CD4-positive, alpha-beta T cell treated with Interleukin-4 for 4 hours (primary cell): ENCODE data around the gene PSAP.

Source experiments
- DNase-seq: peaks from one replicate; pipeline ENCODE4 v3.0.0-alpha.2; 2020

Gene PSAP

DNA sequence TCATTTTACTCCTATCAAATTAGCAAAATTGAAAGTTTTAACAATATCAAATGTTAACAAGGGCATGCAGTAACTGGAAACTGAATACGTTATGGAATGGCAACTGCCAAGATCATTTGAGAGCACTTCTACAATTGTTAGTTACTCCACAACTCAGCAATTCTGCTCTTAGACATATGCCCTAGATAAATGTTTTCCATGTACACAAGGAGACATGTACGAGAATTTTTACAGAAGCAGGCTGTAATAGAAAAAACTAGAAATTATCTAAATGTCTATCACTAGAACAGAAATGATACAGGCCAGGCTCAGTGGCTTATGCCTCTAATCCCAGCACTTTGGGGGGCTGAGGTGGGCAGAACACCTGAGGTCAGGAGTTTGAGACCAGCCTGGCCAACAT lies 7.0 kb downstream of the PSAP start:
- DNase-seq: no peak

- no peak for DNase-seq
These were observed 8.0 kb downstream of the PSAP start for GRCh38 chr10:71842856-71843686.

DNA sequence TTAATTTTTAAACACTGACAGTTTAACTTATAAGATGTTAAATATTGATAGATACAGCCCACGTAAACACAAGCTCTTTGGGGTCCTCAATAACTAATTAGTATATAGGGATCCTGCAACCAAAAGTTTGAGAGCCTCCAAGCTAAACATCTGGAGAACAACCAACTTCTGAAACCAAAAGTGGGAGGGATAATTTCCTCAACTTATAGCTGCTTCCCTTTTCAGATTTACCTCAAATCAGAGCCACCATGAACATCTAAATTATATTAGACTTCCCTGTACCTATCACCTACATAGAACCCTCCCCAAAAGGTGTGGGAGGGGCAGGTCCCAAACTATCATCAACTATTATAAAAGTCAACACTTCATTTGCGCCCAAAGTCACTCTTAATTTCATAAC lies 8.6 kb downstream of the PSAP start:
- no peak for DNase-seq

GRCh38 chr10:71840958-71841335 lies 10.1 kb downstream of the PSAP start:
- DNase-seq: no peak

DNA sequence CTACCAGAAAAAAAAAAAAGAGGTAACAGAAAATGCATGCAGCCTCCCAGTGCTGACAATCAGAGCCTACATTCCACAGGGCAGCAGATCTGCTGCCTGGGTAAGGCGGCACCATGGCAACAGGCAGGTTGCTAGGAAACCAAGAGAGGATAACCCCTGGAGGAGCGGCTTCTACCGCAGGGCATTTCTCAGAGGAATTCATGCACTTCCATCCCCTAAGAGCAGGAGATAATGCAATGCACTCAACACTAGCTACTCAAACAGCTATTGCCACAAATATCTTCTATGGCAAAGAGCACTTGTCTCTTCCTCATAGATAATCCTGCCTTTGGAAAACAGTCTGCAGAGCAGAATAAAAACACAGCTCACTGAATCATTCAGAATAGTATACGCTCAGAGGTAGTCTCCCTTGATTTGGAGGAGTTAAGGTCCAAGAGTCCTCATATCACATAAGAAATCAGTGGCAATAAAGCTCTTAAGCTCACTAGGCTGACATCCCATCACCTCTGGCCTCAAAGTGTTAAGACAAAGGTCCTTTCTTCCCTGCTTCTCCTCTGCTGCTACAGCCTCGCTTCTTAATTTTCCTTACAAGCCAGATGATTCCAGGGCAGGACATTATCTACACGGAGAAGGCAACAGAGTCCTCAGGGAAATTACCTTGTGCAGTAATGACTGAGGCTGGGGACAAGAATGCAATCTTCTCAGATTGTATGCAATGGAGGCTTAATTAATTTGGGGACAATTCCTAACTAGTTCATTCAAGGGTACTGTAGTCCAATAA lies 10.7 kb downstream of the PSAP start:
- no peak for DNase-seq

GRCh38 chr10:71838264-71839211 lies 12.5 kb downstream of the PSAP start:
- DNase-seq: no peak

DNA sequence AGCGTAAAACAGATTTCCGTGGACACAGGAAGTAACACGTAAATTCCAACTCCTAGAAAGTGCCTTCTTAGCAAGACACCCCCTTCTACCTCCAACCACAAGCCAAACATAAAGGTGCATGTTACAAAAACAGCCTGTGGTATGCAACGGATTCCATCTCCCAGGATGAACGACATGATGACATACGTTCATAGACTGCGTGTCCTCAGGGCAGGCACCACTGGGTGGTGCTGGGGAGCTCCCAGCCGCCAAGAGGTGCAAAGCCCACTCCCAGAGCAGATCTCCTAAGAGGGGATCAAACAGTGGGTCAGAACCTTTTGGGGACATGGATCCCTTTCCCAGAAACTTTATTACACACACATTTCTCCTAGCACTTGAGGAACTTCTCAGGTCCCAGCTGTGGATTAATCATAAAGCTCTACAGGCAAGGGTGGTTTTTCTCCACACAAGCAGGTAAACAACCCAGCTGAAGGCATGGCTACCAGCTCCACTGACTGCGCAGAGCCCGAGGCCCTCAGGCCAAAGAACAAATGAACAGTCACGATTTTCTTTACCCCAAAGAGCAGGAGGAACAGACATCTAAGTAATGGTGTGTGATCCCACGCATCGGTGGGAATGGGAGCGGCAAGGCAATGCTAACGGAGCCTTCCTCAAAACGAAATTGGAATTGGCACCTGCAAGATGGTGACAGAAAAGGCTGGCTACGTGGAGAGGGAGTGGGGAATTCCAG lies 13.8 kb downstream of the PSAP start:
- no peak for DNase-seq

DNA sequence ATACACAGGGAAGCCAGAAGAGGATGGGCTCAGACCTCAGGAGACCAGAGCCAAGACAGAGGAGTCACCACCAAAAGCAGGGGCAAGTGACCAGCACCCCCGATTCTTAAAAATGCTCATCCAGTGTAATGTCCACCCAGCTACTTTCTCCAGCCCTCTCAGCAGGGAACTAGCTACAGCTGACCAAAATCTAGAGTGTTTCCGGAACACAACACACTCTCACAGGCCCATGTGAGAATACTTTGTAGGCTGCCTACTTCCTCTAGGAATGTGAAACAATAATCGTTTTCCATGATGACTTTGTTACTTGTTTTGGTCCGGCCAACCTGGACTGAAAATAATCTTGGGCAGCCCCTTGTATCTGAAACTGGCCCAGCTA lies 14.5 kb downstream of the PSAP start:
- no peak for DNase-seq

- DNase-seq: no peak
These were observed 15.1 kb downstream of the PSAP start for GRCh38 chr10:71835671-71836595.

- DNase-seq: no peak
These were observed 16.7 kb downstream of the PSAP start for GRCh38 chr10:71834343-71834674.

GRCh38 chr10:71833451-71834342 lies 17.4 kb downstream of the PSAP start:
- no peak for DNase-seq

DNA sequence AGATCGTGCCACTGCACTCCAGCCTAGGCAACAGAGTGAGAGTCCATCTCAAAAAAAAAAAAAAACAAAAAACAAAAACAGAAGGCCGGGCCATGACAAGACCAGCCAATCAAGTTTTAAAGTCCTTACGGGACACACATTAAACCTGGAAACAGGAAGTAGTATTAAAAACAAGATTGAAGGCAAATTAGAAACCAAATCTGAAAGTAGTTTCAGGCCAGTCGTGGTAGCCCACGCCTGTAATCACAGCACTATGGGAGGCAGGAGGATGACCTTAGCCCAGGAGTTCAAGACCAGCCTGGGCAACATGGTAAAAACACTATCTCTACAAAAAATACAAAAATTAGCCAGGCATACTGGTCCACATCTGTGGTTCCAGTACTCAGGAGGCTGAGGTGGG lies 18.1 kb downstream of the PSAP start:
- DNase-seq: no peak

DNA sequence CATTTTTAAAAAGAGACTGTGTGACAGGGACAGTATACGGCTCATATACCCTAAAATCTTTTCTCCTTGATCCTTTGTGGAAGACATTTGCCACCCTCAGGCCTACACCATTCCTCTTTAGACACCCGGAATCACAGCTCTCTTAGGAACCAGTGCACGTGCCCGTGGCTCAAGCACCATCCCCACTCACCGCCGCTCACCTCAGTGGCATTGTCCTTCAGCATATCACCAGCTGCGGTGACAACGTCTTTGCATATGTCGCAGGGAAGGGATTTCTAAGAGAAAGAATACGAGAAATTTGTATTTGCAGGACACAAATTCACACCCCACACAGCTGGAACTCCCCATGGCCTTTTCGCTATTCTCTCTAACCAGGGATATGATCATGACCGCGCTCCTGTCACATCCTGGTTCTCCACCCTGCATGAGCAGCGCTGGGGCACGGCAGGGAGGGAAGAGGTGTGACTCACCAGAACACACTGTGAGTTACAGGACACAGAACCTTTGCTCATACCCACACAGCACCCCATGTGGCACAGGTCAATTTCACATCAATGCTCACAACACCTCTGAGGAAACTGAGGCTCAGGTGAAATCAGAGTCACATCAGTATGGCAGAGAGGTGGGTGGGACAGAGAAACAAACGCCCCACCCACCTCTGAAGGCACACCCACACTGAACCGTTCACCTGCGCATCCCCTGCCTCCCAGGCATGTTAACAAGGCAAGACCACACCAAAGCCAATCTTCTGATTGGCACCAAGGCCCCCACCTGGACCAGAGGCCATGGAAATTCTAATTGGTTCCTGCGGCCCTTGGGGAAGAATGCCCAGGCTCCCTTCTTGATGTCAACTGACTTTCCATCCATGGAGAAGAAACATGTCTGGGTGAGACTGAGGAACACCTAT lies 19.2 kb downstream of the PSAP start:
- DNase-seq: no peak

DNA sequence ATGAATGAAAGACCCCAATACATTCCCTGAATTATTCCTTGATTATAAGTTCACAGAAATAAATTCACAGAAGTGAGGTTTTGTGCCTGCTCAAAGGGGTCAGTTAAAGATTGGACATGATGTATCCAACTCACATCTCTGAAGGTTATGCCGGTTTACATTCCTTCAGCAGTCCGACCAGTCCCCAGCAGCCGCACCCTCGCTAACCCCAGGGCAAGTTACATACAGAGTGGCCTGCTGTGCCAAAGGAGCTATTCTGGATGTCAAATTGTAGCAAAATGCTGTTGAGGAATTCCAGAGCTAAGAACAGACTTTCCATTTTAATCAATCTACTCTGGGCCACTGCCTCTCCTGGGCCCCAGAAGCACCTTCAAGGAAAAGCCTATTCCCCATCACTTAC lies 20.3 kb downstream of the PSAP start:
- no peak for DNase-seq

DNA sequence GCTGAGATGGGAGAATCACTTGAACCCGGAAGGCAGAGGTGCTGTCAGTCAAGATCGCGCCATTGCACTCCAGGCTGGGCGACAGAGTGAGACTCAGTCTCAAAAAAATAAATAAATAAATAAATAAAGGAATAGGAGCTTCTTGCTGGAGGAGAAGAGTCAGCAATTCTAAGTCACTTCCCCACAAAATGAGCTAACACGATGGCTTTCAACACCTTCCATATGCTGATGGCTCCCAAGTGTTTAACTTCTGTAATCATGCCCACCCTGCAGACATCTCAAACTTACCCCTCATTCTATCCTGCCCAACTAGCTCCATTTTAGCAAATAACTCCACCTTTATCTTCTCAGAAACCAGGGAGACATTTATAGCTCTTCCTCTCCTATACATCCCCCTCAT lies 21.2 kb downstream of the PSAP start:
- DNase-seq: no peak

- no peak for DNase-seq
These were observed 21.9 kb downstream of the PSAP start for GRCh38 chr10:71829171-71829570.

DNA sequence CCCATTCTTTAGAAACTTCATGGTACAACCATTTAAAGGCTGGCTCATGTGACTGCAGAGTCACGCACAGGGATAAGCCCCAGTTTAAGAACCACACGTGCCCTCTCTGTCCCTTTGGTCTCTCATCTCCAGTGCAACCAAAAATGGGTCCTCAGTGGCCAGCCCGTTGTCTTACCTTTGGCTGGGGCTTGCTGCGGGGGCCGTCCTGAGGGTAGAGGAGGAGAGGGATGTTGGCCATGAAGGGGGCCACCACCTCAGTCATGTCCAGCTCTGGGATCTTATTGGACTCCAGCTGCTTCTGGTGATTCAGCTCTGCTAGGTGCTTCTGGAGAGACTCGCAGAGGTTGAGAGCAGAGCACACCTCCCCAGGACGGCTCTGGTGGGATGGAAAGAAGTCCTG lies 22.3 kb downstream of the PSAP start:
- no peak for DNase-seq

DNA sequence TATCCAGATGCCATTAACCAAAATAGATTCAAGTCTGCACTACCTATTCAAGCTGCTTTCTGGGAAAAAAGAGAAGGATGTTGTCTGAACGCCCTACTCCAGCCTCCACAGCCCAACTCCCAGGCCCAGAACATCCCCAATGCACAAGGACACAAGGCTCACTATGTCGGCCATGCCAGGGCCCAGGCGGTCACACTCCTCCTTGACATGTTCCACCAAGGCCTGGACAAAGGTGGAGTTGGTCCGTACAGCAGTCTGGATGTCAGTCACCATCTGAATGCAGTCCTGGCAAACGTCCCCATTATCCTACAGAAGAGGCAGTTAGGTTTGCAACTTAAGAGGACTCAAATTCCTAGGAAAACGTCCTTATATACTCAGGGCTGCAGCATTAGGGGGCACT lies 23.2 kb downstream of the PSAP start:
- DNase-seq: no peak

- no peak for DNase-seq
These were observed 25.8 kb downstream of the PSAP start for GRCh38 chr10:71825217-71825616.
